H9 (cell line): ENCODE data around the gene IQCB1. TPM values are rescaled to one million over a fixed set of nuclear protein-coding genes. Genes with fewer than 3 reads are reported as not detected.

Source experiments
- DNase-seq: peaks from one replicate; pipeline ENCODE4 v3.0.0-alpha.2; 2017
- H2AFZ ChIP-seq: one replicate; pipeline ENCODE4 v1.6.1; 2013; ENCODE audit warnings: mild to moderate bottlenecking, low read length, control low read depth, moderate library complexity
- H2AK5ac ChIP-seq: 2 replicates; pipeline ENCODE4 v1.6.1; 2013; ENCODE audit warnings: low read length, control low read depth, mixed read lengths; ENCODE audit not compliant: insufficient read length
- H2BK120ac ChIP-seq: one replicate; pipeline ENCODE4 v1.6.1; 2013; ENCODE audit warnings: low read depth, mild to moderate bottlenecking, low read length, control low read depth, inconsistent platforms; ENCODE audit not compliant: poor library complexity, severe bottlenecking
- H2BK12ac ChIP-seq: 2 replicates; pipeline ENCODE4 v1.6.1; 2013; ENCODE audit warnings: low read length, control low read depth, mixed read lengths, low read depth; ENCODE audit not compliant: insufficient read length
- H2BK15ac ChIP-seq: 2 replicates; pipeline ENCODE4 v1.6.1; 2013; ENCODE audit warnings: low read depth, low read length, control low read depth
- H2BK20ac ChIP-seq: one replicate; pipeline ENCODE4 v1.6.1; 2013; ENCODE audit warnings: low read depth, mild to moderate bottlenecking, low read length, control low read depth, inconsistent platforms; ENCODE audit not compliant: poor library complexity, severe bottlenecking
- H2BK5ac ChIP-seq: 2 replicates; pipeline ENCODE4 v1.6.1; 2013; ENCODE audit warnings: low read length, control low read depth, mixed read lengths; ENCODE audit not compliant: insufficient read length
- H3K14ac ChIP-seq: 2 replicates; pipeline ENCODE4 v1.6.1; 2013; ENCODE audit warnings: low read length, control low read depth; ENCODE audit not compliant: insufficient read depth
- H3K18ac ChIP-seq: 2 replicates; pipeline ENCODE4 v1.6.1; 2013; ENCODE audit warnings: low read depth, mild to moderate bottlenecking, mixed read lengths, low read length, control low read depth; ENCODE audit not compliant: insufficient read length
- H3K23ac ChIP-seq: 2 replicates; pipeline ENCODE4 v1.6.1; 2013; ENCODE audit warnings: low read length, control low read depth, mixed read lengths, low read depth; ENCODE audit not compliant: insufficient read length
- H3K23me2 ChIP-seq: 2 replicates; pipeline ENCODE4 v1.6.1; 2013; ENCODE audit warnings: low read depth, mild to moderate bottlenecking, mixed read lengths, low read length, control low read depth; ENCODE audit not compliant: insufficient read length, poor library complexity, severe bottlenecking
- H3K27ac ChIP-seq: 2 replicates; pipeline ENCODE4 v1.5.1; 2013; ENCODE audit warnings: low read length, control low read depth, mixed read lengths, low read depth; ENCODE audit not compliant: insufficient read length
- H3K27me3 ChIP-seq: 2 replicates; pipeline ENCODE4 v1.6.1; 2013; ENCODE audit warnings: low read length, control low read depth, inconsistent platforms; ENCODE audit not compliant: insufficient read depth
- H3K4ac ChIP-seq: 2 replicates; pipeline ENCODE4 v1.6.1; 2013; ENCODE audit warnings: low read depth, mild to moderate bottlenecking, control low read depth, inconsistent platforms, low read length, moderate library complexity
- H3K4me1 ChIP-seq: 2 replicates; pipeline ENCODE4 v1.6.1; 2013; ENCODE audit warnings: low read length, control low read depth, inconsistent platforms; ENCODE audit not compliant: insufficient read depth
- H3K4me2 ChIP-seq: 2 replicates; pipeline ENCODE4 v1.6.1; 2013; ENCODE audit warnings: low read length, control low read depth, mixed read lengths; ENCODE audit not compliant: insufficient read length, insufficient read depth
- H3K56ac ChIP-seq: 2 replicates; pipeline ENCODE4 v1.6.1; 2013; ENCODE audit warnings: low read depth, mild to moderate bottlenecking, mixed read lengths, low read length, control low read depth; ENCODE audit not compliant: insufficient read length
- H3K79me1 ChIP-seq: 2 replicates; pipeline ENCODE4 v1.6.1; 2013; ENCODE audit warnings: low read depth, mild to moderate bottlenecking, moderate library complexity, low read length, control low read depth, inconsistent platforms; ENCODE audit not compliant: insufficient read depth, poor library complexity, severe bottlenecking
- H3K79me2 ChIP-seq: 2 replicates; pipeline ENCODE4 v1.6.1; 2013; ENCODE audit warnings: low read length, control low read depth, inconsistent platforms; ENCODE audit not compliant: insufficient read depth
- H3K9ac ChIP-seq: 2 replicates; pipeline ENCODE4 v1.6.1; 2013; ENCODE audit warnings: low read length, control low read depth, mixed read lengths; ENCODE audit not compliant: insufficient read length; ENCODE audit errors: extremely low read depth
- H3K9me3 ChIP-seq: one replicate; pipeline ENCODE4 v1.6.1; 2013; ENCODE audit warnings: low read depth, low read length, inconsistent platforms; ENCODE audit not compliant: control insufficient read depth
- H3T11ph ChIP-seq: one replicate; pipeline ENCODE4 v1.6.1; 2013; ENCODE audit warnings: mild to moderate bottlenecking, low read length, control low read depth, inconsistent platforms
- H4K20me1 ChIP-seq: one replicate; pipeline ENCODE4 v1.6.1; 2013; ENCODE audit not compliant: control insufficient read depth, insufficient read length, insufficient read depth
- H4K5ac ChIP-seq: 2 replicates; pipeline ENCODE4 v1.6.1; 2013; ENCODE audit warnings: low read depth, mild to moderate bottlenecking, mixed read lengths, low read length, control low read depth; ENCODE audit not compliant: insufficient read length
- H4K8ac ChIP-seq: replicated peaks from 2 replicates; pipeline ENCODE4 v1.6.1; 2013; ENCODE audit warnings: low read length, control low read depth, mixed read lengths, low read depth; ENCODE audit not compliant: insufficient read length
- H4K91ac ChIP-seq: 2 replicates; pipeline ENCODE4 v1.6.1; 2013; ENCODE audit warnings: low read depth, mild to moderate bottlenecking, moderate library complexity, mixed read lengths, low read length, control low read depth; ENCODE audit not compliant: insufficient read length
- H3K27ac Mint-ChIP-seq, 3 experiments: 2 replicates in 2 of 3; 3 replicates in 1 of 3; pipeline ENCODE4 v1.8.0; 2020 to 2021; ENCODE audit warnings: mixed read lengths in 3 of 3, mild to moderate bottlenecking in 1 of 3, moderate library complexity in 1 of 3
- H3K27me3 Mint-ChIP-seq: 2 replicates; pipeline ENCODE4 v1.8.0; 2021; ENCODE audit warnings: low read depth, mild to moderate bottlenecking, moderate library complexity, mixed read lengths
- H3K36me3 Mint-ChIP-seq, 3 experiments: 2 replicates in 2 of 3; 3 replicates in 1 of 3; pipeline ENCODE4 v1.8.0; 2020 to 2021; ENCODE audit warnings: low read depth in 3 of 3, mixed read lengths in 3 of 3; ENCODE audit not compliant: insufficient read depth in 1 of 3
- H3K4me1 Mint-ChIP-seq, 2 experiments: 2 replicates each; pipeline ENCODE4 v1.8.0; 2020; ENCODE audit warnings: mixed read lengths in 2 of 2
- H3K4me3 Mint-ChIP-seq, 2 experiments: 2 replicates in 1 of 2; 3 replicates in 1 of 2; pipeline ENCODE4 v1.8.0; 2020 to 2021; ENCODE audit warnings: mild to moderate bottlenecking in 2 of 2, mixed read lengths in 2 of 2, moderate library complexity in 1 of 2
- H3K9me3 Mint-ChIP-seq, 2 experiments: 2 replicates in 1 of 2; 3 replicates in 1 of 2; pipeline ENCODE4 v1.8.0; 2020; ENCODE audit warnings: mild to moderate bottlenecking in 2 of 2, mixed read lengths in 2 of 2, moderate library complexity in 1 of 2
- total RNA-seq: library from RNA; stranded (reverse); gene quantifications from 2 replicates; pipeline ENCODE4 v1.2.1, GENCODE V29; 2021
- TF ChIP-seq, protein P1 (sequence below): fragments of 200-600 bp; sonication (generic); conservative IDR thresholded peaks from 3 replicates; pipeline ENCODE4 v1.8.0; 2021; ENCODE audit warnings: antibody characterized with exemption, mild to moderate bottlenecking

The IQCB1 gene
- total RNA-seq, 1 experiment from 2014 or later, result 35.8 TPM

DNA sequence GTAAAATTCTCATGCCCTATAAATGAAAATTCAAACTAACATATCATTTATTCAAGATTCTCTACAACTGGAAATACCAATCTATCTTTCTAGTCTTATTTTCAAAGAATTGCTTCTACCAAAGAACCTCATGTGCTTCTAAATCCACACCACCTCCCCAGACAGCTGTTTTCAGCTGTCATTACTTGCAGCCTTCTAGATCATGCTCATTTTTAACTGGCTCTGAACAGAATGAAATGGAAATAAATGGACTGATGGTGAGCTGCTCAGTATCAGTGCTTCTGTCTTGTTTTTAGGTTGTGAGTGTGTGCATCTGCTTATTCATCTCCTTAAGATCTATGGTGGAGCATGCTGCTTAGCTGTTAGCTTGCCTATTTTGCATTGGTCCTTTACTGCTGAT is 114.7 kb downstream of the IQCB1 start:
- TF ChIP-seq, protein P1, sequence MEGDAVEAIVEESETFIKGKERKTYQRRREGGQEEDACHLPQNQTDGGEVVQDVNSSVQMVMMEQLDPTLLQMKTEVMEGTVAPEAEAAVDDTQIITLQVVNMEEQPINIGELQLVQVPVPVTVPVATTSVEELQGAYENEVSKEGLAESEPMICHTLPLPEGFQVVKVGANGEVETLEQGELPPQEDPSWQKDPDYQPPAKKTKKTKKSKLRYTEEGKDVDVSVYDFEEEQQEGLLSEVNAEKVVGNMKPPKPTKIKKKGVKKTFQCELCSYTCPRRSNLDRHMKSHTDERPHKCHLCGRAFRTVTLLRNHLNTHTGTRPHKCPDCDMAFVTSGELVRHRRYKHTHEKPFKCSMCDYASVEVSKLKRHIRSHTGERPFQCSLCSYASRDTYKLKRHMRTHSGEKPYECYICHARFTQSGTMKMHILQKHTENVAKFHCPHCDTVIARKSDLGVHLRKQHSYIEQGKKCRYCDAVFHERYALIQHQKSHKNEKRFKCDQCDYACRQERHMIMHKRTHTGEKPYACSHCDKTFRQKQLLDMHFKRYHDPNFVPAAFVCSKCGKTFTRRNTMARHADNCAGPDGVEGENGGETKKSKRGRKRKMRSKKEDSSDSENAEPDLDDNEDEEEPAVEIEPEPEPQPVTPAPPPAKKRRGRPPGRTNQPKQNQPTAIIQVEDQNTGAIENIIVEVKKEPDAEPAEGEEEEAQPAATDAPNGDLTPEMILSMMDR, result no peak
- Mint-ChIP-seq H3K4me3 (no peak overlapping the region), H3K4me1 (no peaks in the 10 kb centered on the region), H3K27ac (no peak overlapping the region), H3K27me3 (no peaks in the 10 kb centered on the region), H3K36me3 (peaks cover 21 to 83% (median 73%) of the 10 kb centered on the region in 3 experiments), H3K9me3 (no peaks in the 10 kb centered on the region; a peak in 2 of 5 replicates)
- no peaks in the 10 kb centered on the region for H4K20me1 ChIP-seq
- no peak overlapping the region for H3T11ph ChIP-seq
- no peak overlapping the region for H3K4ac ChIP-seq
- H4K8ac ChIP-seq, result no peak overlapping the region
- H3K27me3 ChIP-seq, result no peaks in the 10 kb centered on the region
- no peak overlapping the region for H2BK120ac ChIP-seq
- no peak overlapping the region for H3K14ac ChIP-seq
- no peaks in the 10 kb centered on the region for H3K4me1 ChIP-seq
- H3K9ac ChIP-seq, result no peak overlapping the region
- H3K23ac ChIP-seq, result no peak overlapping the region
- no peak overlapping the region for H4K5ac ChIP-seq
- no peaks in the 10 kb centered on the region for H3K9me3 ChIP-seq
- H3K23me2 ChIP-seq, result no peaks in the 10 kb centered on the region
- H2BK15ac ChIP-seq, result no peak overlapping the region
- no peak overlapping the region for H2BK5ac ChIP-seq
- no peak overlapping the region for H3K27ac ChIP-seq
- no peak overlapping the region for H2BK20ac ChIP-seq
- no peak overlapping the region for H3K4me2 ChIP-seq
- H3K79me1 ChIP-seq, result no peaks in the 10 kb centered on the region
- H2BK12ac ChIP-seq, result no peak overlapping the region
- no peaks in the 10 kb centered on the region for H3K79me2 ChIP-seq
- no peak for DNase-seq
- H2AK5ac ChIP-seq, result no peak overlapping the region
- no peak overlapping the region for H4K91ac ChIP-seq
- no peak overlapping the region for H3K18ac ChIP-seq
- H2AFZ ChIP-seq, result no peak overlapping the region
- H3K56ac ChIP-seq, result no peak overlapping the region

Other genes starting within 250 kb of the IQCB1 start
- 0.04 and 0.15 TPM in 2 replicates for gene FBXO40, start 241.7 kb downstream of the IQCB1 start, total RNA-seq
- 1.1 and 1.2 TPM in 2 replicates for gene HCLS1, start 174.2 kb downstream of the IQCB1 start, total RNA-seq
- gene GOLGB1, start 85.3 kb downstream of the IQCB1 start, total RNA-seq, result 25.8 and 31.4 TPM in 2 replicates
- gene EAF2, start 149 bp upstream of the IQCB1 start, total RNA-seq, result 4.3 and 4.4 TPM in 2 replicates
- 2.3 and 2.4 TPM in 2 replicates for gene SLC15A2, start 59.3 kb upstream of the IQCB1 start, total RNA-seq
- 0.68 and 1.1 TPM in 2 replicates for gene ILDR1, start 187.2 kb upstream of the IQCB1 start, total RNA-seq
- not detected in 2 replicates for gene CD86, start 220.3 kb upstream of the IQCB1 start, total RNA-seq